ENCODE results near the gene FDXR. TPM values are rescaled to one million over a fixed set of nuclear protein-coding genes. Genes with fewer than 3 reads are reported as not detected.
A peak's percentile ranks its signal among the peaks of the same experiment; 100 is the strongest.

Gene FDXR
- total and polyA plus RNA-seq, 5 donors from 2014 or later = 5.4 to 15.7 (median 7.8) TPM

DNA sequence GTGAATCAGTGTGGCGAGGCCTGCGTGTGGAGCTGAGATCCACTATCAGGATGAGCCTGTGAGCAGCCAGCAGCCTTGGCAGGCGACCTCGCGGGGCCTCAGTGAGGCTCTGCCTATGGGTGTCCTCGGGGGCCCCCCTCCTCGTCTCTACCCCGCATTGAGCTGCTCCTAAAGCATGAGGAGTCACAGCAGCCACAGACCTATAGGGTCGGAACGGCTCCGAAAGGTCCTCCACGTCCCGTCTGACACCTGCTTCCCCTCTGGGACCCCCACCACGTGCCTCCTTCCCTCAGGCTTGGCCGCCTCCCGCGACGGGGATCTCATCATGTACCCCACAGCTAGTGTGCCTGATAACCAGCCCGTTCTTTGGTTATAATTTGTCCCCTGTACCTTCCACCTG, 41.9 kb downstream of the FDXR start:
- no peaks in the 10 kb centered on the region for H3K27me3 Mint-ChIP-seq
- Histone ChIP-seq H3K27me3 (ENCODE audit: control insufficient read depth, insufficient read depth, low read length) (no peaks in the 10 kb centered on the region), H3K9me3 (ENCODE audit: control insufficient read depth in 2 of 2, low read length in 2 of 2) (no peaks in the 10 kb centered on the region), H3K4me3 (ENCODE audit: low read depth, low read length) (no peak overlapping the region), H3K4me1 (ENCODE audit: control insufficient read depth, insufficient read depth, low read length, poor library complexity, severe bottlenecking) (no peaks in the 10 kb centered on the region), H3K36me3 (ENCODE audit: control insufficient read depth, insufficient read depth, low read length) (peaks cover 6% of the 10 kb centered on the region), H3K27ac (ENCODE audit: insufficient read depth, low read length, poor library complexity, severe bottlenecking) (no peak overlapping the region)
- no peaks in the 10 kb centered on the region for H3K9me3 Mint-ChIP-seq
- H3K27ac Mint-ChIP-seq = peak overlapping the region in 1 of 3 donors; percentile 78
- DNase-seq = no peak
- H3K4me3 Mint-ChIP-seq = no peak overlapping the region
- H3K4me1 Mint-ChIP-seq = no peaks in the 10 kb centered on the region
- H3K36me3 Mint-ChIP-seq = peaks cover 15% of the 10 kb centered on the region
- no peak for ATAC-seq (ENCODE audit: low read depth in 2 of 2)

DNA sequence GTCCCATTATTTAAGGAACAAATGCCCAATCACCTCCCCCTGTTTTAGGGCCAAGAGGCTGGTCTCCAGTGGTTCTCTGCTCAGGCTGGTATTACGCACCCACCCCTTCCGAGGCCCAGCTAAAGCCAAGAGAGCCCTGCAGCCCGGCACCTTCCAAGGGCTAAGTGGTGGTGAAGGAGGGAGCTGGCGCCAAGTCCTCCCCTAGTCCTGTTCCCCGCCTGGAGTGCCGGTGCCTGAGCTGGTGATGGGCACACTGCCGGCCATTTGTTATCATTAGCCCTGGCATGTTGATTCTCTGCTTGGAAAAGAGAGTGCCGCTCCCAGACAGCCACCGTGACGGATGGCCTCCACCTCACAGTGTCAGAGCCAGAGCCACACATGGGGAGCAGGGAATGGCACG, 45.0 kb downstream of the FDXR start:
- Histone ChIP-seq H3K9me3 (ENCODE audit: control insufficient read depth in 2 of 2, low read length in 2 of 2) (no peaks in the 10 kb centered on the region), H3K27ac (ENCODE audit: insufficient read depth, low read length, poor library complexity, severe bottlenecking) (no peak overlapping the region), H3K36me3 (ENCODE audit: control insufficient read depth, insufficient read depth, low read length) (peaks cover 10% of the 10 kb centered on the region), H3K4me1 (ENCODE audit: control insufficient read depth, insufficient read depth, low read length, poor library complexity, severe bottlenecking) (no peaks in the 10 kb centered on the region), H3K27me3 (ENCODE audit: control insufficient read depth, insufficient read depth, low read length) (no peaks in the 10 kb centered on the region), H3K4me3 (ENCODE audit: low read depth, low read length) (no peak overlapping the region)
- H3K9me3 Mint-ChIP-seq = no peaks in the 10 kb centered on the region
- no peak overlapping the region for H3K4me3 Mint-ChIP-seq
- ATAC-seq (ENCODE audit: low read depth in 2 of 2) (no peak), DNase-seq (no peak)
- H3K27me3 Mint-ChIP-seq = no peaks in the 10 kb centered on the region
- H3K27ac Mint-ChIP-seq = no peak overlapping the region
- H3K36me3 Mint-ChIP-seq = peaks cover 13% of the 10 kb centered on the region
- no peaks in the 10 kb centered on the region for H3K4me1 Mint-ChIP-seq

DNA sequence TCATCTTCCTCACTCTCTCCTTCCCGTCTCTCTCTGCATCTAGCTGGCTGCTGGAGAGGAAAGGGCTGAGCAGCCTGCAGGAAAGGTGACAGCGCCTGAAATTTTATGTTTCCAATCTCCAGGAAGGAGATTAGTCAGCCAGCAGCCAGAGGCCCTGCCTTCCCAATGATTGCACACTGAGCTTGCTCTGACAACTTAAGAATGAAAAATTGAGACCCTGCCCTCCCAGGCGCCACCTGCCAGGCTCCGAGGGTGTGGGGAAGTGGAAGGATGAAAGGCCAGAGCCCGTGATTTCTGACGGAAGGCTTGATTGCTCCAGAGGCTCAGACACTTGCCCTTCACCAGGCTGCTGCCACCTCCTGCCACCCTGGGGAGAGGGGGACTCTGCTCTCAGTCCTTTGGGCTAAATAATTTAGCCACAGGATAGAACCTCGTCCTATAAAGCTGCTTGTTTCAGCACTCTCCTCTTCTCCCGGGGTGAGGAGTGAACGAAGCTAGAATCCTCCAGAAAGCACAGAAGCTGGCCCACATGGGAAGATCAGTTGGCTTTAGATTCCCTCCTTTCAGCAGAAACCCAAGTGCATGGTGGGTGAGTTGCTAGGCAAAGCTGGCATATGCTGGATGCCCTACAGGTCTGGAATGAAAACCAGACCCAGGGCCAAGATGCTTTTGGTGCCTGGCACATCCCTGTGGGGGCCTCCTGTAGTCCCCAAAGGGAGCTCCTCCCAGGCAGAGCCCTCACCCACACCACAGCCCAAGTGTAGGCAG, 46.7 kb downstream of the FDXR start:
- Histone ChIP-seq H3K4me3 (ENCODE audit: low read depth, low read length) (no peak overlapping the region), H3K27ac (ENCODE audit: insufficient read depth, low read length, poor library complexity, severe bottlenecking) (no peak overlapping the region), H3K4me1 (ENCODE audit: control insufficient read depth, insufficient read depth, low read length, poor library complexity, severe bottlenecking) (no peaks in the 10 kb centered on the region), H3K9me3 (ENCODE audit: control insufficient read depth in 2 of 2, low read length in 2 of 2) (no peaks in the 10 kb centered on the region), H3K27me3 (ENCODE audit: control insufficient read depth, insufficient read depth, low read length) (no peaks in the 10 kb centered on the region), H3K36me3 (ENCODE audit: control insufficient read depth, insufficient read depth, low read length) (peaks cover 14% of the 10 kb centered on the region)
- Mint-ChIP-seq H3K4me1 (no peaks in the 10 kb centered on the region), H3K27me3 (no peaks in the 10 kb centered on the region), H3K9me3 (no peaks in the 10 kb centered on the region), H3K36me3 (peaks cover 12% of the 10 kb centered on the region), H3K27ac (no peak overlapping the region), H3K4me3 (no peak overlapping the region)
- no peak for DNase-seq
- ATAC-seq (ENCODE audit: low read depth in 2 of 2) = no peak

DNA sequence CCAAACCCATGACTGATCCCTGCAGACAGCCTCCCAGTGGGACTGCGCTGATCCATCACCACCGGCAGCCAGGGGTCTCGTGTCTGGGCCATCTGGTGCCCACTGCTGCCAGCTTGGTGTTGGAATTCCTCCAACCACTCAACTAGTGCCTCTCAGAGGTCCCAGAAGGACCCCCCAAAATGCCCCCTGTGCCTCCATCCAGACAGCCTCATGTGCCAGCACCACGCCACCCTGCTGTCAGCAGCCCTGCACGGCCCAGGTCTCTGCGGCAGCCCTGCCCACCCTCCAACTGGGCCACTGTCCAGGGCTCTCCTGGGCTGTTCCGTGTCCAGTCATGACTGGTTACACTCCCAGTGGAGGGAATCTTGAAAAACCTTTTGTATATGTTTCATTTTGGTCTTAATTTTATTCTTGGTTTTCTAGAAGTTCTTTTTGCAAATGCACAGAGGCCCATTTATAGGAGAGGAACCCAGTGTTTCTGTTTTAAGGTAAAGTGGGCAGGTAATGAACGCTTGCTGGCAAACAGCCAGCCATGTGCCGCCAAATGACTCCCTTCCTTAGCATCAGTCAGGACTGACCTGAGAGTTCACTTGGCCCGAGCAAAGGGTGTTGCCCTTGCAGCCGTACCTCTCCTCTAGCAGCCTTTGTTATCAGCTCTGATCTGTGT, 47.7 kb downstream of the FDXR start:
- Histone ChIP-seq H3K9me3 (ENCODE audit: control insufficient read depth in 2 of 2, low read length in 2 of 2) (no peaks in the 10 kb centered on the region), H3K4me1 (ENCODE audit: control insufficient read depth, insufficient read depth, low read length, poor library complexity, severe bottlenecking) (no peaks in the 10 kb centered on the region), H3K36me3 (ENCODE audit: control insufficient read depth, insufficient read depth, low read length) (peaks cover 15% of the 10 kb centered on the region), H3K27me3 (ENCODE audit: control insufficient read depth, insufficient read depth, low read length) (no peaks in the 10 kb centered on the region), H3K27ac (ENCODE audit: insufficient read depth, low read length, poor library complexity, severe bottlenecking) (no peak overlapping the region), H3K4me3 (ENCODE audit: low read depth, low read length) (no peak overlapping the region)
- no peak for DNase-seq
- ATAC-seq (ENCODE audit: low read depth in 2 of 2) = no peak
- peaks cover 7% of the 10 kb centered on the region for H3K36me3 Mint-ChIP-seq
- H3K9me3 Mint-ChIP-seq = no peaks in the 10 kb centered on the region
- H3K27me3 Mint-ChIP-seq = no peaks in the 10 kb centered on the region
- no peak overlapping the region for H3K27ac Mint-ChIP-seq
- H3K4me1 Mint-ChIP-seq = no peaks in the 10 kb centered on the region
- H3K4me3 Mint-ChIP-seq = no peak overlapping the region

DNA sequence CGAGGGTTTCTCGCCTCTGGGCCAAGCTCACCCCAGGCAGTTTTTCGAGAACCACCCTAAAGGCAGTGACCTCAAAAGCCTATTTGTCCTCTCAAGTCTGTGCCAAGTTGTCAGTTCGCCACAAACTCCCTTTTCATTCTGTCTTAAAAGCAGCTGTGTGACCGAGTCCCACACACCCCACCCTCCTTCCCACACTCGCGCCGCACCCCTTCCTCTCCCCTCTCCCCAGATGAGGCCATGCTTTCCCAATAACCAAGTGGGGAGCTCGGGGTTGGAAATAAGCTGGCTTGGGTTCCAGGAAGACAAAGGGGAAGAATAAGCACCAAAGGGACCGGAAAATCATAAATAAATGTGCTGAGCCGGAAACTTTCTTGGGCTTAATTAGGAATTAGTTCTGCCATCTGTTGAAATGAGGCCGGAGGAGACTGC, 49.8 kb downstream of the FDXR start:
- no peaks in the 10 kb centered on the region for H3K9me3 ChIP-seq (ENCODE audit: control insufficient read depth in 2 of 2, low read length in 2 of 2)
- Mint-ChIP-seq H3K27me3 (no peaks in the 10 kb centered on the region), H3K27ac (no peak overlapping the region), H3K36me3 (peaks cover 21% of the 10 kb centered on the region), H3K4me3 (no peak overlapping the region), H3K4me1 (peaks cover 0 to 2% (median 0%) of the 10 kb centered on the region in 4 donors), H3K9me3 (no peaks in the 10 kb centered on the region)
- no peak overlapping the region for H3K27ac ChIP-seq (ENCODE audit: insufficient read depth, low read length, poor library complexity, severe bottlenecking)
- peaks cover 28% of the 10 kb centered on the region for H3K36me3 ChIP-seq (ENCODE audit: control insufficient read depth, insufficient read depth, low read length)
- DNase-seq = no peak
- no peaks in the 10 kb centered on the region for H3K4me1 ChIP-seq (ENCODE audit: control insufficient read depth, insufficient read depth, low read length, poor library complexity, severe bottlenecking)
- no peak overlapping the region for H3K4me3 ChIP-seq (ENCODE audit: low read depth, low read length)
- no peaks in the 10 kb centered on the region for H3K27me3 ChIP-seq (ENCODE audit: control insufficient read depth, insufficient read depth, low read length)
- no peak for ATAC-seq (ENCODE audit: low read depth in 2 of 2)

DNA sequence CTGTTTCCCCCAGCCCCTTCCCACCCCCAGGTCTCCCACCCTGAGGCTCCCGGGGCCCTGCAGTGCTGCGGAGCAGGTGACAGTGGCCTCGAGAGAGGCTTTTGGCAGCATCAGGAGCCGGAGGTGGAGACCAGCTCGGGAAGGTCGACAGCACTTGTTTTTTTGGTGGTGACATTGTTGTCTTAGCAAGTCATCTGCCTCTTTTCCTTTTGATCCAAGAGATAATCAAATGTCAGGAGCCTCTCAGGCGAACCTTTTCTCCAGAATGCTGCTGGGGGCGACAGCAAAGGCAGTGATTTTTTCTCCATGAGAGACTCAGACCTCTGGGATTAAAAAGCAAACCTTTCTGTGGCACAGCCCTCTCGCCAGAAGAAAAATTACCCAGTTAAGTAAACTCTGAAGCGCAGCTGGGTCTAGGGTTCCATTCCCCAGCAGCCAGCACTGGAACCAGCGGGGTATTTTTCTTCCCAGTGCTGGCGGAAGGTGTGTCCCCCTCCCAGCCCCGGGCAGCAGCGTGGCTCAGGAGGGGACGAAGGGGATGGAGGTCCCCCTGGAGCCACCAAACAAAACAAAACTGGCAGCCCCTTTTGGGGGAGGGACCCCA, 50.4 kb downstream of the FDXR start:
- Mint-ChIP-seq H3K4me3 (no peak overlapping the region), H3K27me3 (no peaks in the 10 kb centered on the region), H3K36me3 (peaks cover 21% of the 10 kb centered on the region), H3K27ac (no peak overlapping the region), H3K4me1 (peaks cover 0 to 2% (median 0%) of the 10 kb centered on the region in 4 donors), H3K9me3 (no peaks in the 10 kb centered on the region)
- ATAC-seq (ENCODE audit: low read depth in 2 of 2) (no peak), DNase-seq (no peak)
- no peaks in the 10 kb centered on the region for H3K27me3 ChIP-seq (ENCODE audit: control insufficient read depth, insufficient read depth, low read length)
- H3K4me3 ChIP-seq (ENCODE audit: low read depth, low read length) = no peak overlapping the region
- no peaks in the 10 kb centered on the region for H3K9me3 ChIP-seq (ENCODE audit: control insufficient read depth in 2 of 2, low read length in 2 of 2)
- H3K27ac ChIP-seq (ENCODE audit: insufficient read depth, low read length, poor library complexity, severe bottlenecking) = no peak overlapping the region
- H3K4me1 ChIP-seq (ENCODE audit: control insufficient read depth, insufficient read depth, low read length, poor library complexity, severe bottlenecking) = no peaks in the 10 kb centered on the region
- H3K36me3 ChIP-seq (ENCODE audit: control insufficient read depth, insufficient read depth, low read length) = peaks cover 28% of the 10 kb centered on the region

DNA sequence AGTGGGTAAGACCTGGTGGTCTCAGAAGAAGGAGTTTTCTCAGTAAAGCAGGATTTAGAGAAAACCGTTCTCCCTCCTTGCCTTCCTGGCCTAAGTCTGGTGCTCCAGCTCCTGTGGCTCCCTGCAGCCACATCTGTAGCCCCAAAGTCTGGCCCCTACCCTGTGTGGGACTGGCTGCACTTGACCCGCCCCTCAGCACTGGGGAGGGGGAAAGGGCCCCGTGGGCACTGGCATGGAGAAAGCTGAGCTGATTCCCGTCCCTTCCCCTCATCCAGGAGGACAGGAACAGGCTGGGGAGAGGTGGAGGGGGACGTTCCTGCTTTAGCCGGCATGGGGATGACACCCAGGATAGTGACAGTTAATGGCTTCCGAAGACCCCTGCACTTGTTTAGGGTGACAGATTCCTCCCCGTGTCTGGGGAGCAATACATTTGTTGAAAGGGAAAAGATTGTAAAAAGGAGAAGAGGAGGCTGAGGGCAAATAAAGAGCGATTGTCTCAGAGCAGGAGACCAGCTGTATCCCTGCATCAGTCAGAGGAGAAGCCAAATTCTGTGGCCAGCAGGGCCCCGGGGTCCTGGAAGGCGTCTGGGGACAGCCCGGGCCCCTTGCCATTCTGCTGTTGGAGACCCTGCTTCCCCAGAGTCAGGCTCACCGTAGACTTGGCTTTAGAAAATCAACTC, 51.0 kb downstream of the FDXR start:
- H3K27ac Mint-ChIP-seq = no peak overlapping the region
- no peak for ATAC-seq (ENCODE audit: low read depth in 2 of 2)
- no peak for DNase-seq
- Histone ChIP-seq H3K27me3 (ENCODE audit: control insufficient read depth, insufficient read depth, low read length) (no peaks in the 10 kb centered on the region), H3K9me3 (ENCODE audit: control insufficient read depth in 2 of 2, low read length in 2 of 2) (no peaks in the 10 kb centered on the region), H3K27ac (ENCODE audit: insufficient read depth, low read length, poor library complexity, severe bottlenecking) (no peak overlapping the region), H3K4me1 (ENCODE audit: control insufficient read depth, insufficient read depth, low read length, poor library complexity, severe bottlenecking) (no peaks in the 10 kb centered on the region), H3K4me3 (ENCODE audit: low read depth, low read length) (no peak overlapping the region), H3K36me3 (ENCODE audit: control insufficient read depth, insufficient read depth, low read length) (peaks cover 32% of the 10 kb centered on the region)
- no peaks in the 10 kb centered on the region for H3K9me3 Mint-ChIP-seq
- H3K4me1 Mint-ChIP-seq = peaks cover 0 to 2% (median 0%) of the 10 kb centered on the region in 4 donors
- no peaks in the 10 kb centered on the region for H3K27me3 Mint-ChIP-seq
- peaks cover 21% of the 10 kb centered on the region for H3K36me3 Mint-ChIP-seq
- H3K4me3 Mint-ChIP-seq = no peak overlapping the region
